ENCODE data around the gene MRPL46. TPM values are rescaled to one million over a fixed set of nuclear protein-coding genes. Genes with fewer than 3 reads are reported as not detected.

Gene MRPL46
- total and polyA plus RNA-seq, 9 of the 15 experiments (the other 6 are each of a cell fraction or from before 2014, with no cell fraction given) = 41.2 to 72.2 (median 49.8) TPM

DNA sequence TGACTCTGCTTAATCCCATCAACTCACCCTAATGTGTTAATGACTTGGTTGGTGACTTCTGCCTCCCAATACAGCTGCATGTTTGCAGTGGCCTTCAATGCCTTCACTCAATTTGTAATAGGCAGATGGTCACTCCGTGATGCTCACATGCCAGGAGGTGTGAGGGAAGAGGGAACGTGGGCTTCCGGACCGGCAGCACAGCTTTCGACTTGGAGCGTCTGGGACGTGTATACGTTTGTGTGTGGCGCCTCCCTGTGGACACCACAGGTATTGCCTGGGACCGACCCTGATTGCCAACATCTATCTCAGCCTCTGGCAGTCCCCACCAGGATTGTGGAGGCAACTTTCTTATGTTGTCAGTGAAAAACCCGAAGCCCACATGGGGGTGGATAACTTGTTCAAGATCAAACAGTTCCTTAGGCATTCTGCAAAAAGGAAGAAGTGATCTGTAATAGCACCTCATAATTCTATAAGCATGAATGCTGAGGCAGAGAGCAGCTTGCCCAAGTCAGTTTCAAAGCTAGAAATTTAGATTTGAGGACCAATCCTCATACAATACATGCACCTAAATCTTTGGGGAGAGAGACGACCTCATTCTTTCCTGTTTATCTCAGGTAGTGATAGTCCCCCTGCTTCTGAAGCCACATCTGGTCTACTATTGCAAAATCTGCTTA is 16.9 kb downstream of the MRPL46 start (continued):
- TF ChIP-seq, protein P1, sequence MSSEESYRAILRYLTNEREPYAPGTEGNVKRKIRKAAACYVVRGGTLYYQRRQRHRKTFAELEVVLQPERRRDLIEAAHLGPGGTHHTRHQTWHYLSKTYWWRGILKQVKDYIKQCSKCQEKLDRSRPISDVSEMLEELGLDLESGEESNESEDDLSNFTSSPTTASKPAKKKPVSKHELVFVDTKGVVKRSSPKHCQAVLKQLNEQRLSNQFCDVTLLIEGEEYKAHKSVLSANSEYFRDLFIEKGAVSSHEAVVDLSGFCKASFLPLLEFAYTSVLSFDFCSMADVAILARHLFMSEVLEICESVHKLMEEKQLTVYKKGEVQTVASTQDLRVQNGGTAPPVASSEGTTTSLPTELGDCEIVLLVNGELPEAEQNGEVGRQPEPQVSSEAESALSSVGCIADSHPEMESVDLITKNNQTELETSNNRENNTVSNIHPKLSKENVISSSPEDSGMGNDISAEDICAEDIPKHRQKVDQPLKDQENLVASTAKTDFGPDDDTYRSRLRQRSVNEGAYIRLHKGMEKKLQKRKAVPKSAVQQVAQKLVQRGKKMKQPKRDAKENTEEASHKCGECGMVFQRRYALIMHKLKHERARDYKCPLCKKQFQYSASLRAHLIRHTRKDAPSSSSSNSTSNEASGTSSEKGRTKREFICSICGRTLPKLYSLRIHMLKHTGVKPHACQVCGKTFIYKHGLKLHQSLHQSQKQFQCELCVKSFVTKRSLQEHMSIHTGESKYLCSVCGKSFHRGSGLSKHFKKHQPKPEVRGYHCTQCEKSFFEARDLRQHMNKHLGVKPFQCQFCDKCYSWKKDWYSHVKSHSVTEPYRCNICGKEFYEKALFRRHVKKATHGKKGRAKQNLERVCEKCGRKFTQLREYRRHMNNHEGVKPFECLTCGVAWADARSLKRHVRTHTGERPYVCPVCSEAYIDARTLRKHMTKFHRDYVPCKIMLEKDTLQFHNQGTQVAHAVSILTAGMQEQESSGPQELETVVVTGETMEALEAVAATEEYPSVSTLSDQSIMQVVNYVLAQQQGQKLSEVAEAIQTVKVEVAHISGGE (CRISPR knock-in tag; IDR thresholded peaks at IDR 0.05) = no peak
- TF ChIP-seq KLF13 (tag; IDR thresholded peaks at IDR 0.05; ENCODE audit: borderline replicate concordance, low read depth) = no peak
- TF ChIP-seq, protein P2, sequence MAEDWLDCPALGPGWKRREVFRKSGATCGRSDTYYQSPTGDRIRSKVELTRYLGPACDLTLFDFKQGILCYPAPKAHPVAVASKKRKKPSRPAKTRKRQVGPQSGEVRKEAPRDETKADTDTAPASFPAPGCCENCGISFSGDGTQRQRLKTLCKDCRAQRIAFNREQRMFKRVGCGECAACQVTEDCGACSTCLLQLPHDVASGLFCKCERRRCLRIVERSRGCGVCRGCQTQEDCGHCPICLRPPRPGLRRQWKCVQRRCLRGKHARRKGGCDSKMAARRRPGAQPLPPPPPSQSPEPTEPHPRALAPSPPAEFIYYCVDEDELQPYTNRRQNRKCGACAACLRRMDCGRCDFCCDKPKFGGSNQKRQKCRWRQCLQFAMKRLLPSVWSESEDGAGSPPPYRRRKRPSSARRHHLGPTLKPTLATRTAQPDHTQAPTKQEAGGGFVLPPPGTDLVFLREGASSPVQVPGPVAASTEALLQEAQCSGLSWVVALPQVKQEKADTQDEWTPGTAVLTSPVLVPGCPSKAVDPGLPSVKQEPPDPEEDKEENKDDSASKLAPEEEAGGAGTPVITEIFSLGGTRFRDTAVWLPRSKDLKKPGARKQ (CRISPR knock-in tag; IDR thresholded peaks at IDR 0.05) = no peak
- no peak for TF ChIP-seq ZNF444 (CRISPR knock-in tag; IDR thresholded peaks at IDR 0.05)
- no peak for TF ChIP-seq ADNP (tag; IDR thresholded peaks at IDR 0.05)
- no peak for TF ChIP-seq GABPB2 (CRISPR knock-in tag; conservative IDR thresholded peaks at IDR 0.05)
- TF ChIP-seq RAD21 (CRISPR knock-in tag; conservative IDR thresholded peaks at IDR 0.05 in 1 of 2, IDR thresholded peaks at IDR 0.05 in 1 of 2) = peak; percentile 76 to 89
- TF ChIP-seq ZNF584 (CRISPR knock-in tag; IDR thresholded peaks at IDR 0.05; ENCODE audit: low read depth) = no peak
- TF ChIP-seq CBX3 (IDR thresholded peaks at IDR 0.05; ENCODE audit: borderline replicate concordance in 1 of 2, low read length in 2 of 2) = peak in 1 of 2 experiments; percentile 68; a peak in 1 of 3 replicates
- TF ChIP-seq NCOR1 (IDR thresholded peaks at IDR 0.05) = no peak
- TF ChIP-seq ZNF212 (CRISPR knock-in tag; IDR thresholded peaks at IDR 0.05) = no peak
- TF ChIP-seq, protein P3, sequence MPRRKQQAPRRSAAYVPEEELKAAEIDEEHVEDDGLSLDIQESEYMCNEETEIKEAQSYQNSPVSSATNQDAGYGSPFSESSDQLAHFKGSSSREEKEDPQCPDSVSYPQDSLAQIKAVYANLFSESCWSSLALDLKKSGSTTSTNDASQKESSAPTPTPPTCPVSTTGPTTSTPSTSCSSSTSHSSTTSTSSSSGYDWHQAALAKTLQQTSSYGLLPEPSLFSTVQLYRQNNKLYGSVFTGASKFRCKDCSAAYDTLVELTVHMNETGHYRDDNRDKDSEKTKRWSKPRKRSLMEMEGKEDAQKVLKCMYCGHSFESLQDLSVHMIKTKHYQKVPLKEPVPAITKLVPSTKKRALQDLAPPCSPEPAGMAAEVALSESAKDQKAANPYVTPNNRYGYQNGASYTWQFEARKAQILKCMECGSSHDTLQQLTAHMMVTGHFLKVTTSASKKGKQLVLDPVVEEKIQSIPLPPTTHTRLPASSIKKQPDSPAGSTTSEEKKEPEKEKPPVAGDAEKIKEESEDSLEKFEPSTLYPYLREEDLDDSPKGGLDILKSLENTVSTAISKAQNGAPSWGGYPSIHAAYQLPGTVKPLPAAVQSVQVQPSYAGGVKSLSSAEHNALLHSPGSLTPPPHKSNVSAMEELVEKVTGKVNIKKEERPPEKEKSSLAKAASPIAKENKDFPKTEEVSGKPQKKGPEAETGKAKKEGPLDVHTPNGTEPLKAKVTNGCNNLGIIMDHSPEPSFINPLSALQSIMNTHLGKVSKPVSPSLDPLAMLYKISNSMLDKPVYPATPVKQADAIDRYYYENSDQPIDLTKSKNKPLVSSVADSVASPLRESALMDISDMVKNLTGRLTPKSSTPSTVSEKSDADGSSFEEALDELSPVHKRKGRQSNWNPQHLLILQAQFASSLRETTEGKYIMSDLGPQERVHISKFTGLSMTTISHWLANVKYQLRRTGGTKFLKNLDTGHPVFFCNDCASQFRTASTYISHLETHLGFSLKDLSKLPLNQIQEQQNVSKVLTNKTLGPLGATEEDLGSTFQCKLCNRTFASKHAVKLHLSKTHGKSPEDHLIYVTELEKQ (CRISPR knock-in tag; IDR thresholded peaks at IDR 0.05) = no peak
- TF ChIP-seq, protein P4, sequence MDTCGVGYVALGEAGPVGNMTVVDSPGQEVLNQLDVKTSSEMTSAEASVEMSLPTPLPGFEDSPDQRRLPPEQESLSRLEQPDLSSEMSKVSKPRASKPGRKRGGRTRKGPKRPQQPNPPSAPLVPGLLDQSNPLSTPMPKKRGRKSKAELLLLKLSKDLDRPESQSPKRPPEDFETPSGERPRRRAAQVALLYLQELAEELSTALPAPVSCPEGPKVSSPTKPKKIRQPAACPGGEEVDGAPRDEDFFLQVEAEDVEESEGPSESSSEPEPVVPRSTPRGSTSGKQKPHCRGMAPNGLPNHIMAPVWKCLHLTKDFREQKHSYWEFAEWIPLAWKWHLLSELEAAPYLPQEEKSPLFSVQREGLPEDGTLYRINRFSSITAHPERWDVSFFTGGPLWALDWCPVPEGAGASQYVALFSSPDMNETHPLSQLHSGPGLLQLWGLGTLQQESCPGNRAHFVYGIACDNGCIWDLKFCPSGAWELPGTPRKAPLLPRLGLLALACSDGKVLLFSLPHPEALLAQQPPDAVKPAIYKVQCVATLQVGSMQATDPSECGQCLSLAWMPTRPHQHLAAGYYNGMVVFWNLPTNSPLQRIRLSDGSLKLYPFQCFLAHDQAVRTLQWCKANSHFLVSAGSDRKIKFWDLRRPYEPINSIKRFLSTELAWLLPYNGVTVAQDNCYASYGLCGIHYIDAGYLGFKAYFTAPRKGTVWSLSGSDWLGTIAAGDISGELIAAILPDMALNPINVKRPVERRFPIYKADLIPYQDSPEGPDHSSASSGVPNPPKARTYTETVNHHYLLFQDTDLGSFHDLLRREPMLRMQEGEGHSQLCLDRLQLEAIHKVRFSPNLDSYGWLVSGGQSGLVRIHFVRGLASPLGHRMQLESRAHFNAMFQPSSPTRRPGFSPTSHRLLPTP (IDR thresholded peaks at IDR 0.05; ENCODE audit: borderline replicate concordance, extremely low read depth, insufficient read length) = no peak
- no peak for TF ChIP-seq RBM39 (optimal IDR thresholded peaks at IDR 0.05; ENCODE audit: low read depth, low read length)

Data from K562 (cell line).